Mesenchymal stem cell (in vitro differentiated cells and primary cell): ENCODE results near the gene NDST1.

Experiments used
- DNase-seq: peaks from one replicate; pipeline ENCODE4 v3.0.0-alpha.2; 2013
- H2AFZ ChIP-seq: one replicate; pipeline ENCODE4 v1.6.1; 2013; ENCODE audit warnings: low read depth, mild to moderate bottlenecking, control low read depth, inconsistent platforms, low read length, moderate library complexity
- H2AK5ac ChIP-seq: 2 replicates; pipeline ENCODE4 v1.6.1; 2013; ENCODE audit warnings: low read length, moderate library complexity, mild to moderate bottlenecking, inconsistent platforms; ENCODE audit not compliant: severe bottlenecking
- H2BK120ac ChIP-seq: one replicate; pipeline ENCODE4 v1.6.1; 2013; ENCODE audit warnings: low read depth, mild to moderate bottlenecking, inconsistent platforms, low read length, moderate library complexity
- H2BK12ac ChIP-seq, 2 experiments: one replicate each; pipeline ENCODE4 v1.6.1; 2013; ENCODE audit warnings: inconsistent platforms in 2 of 2, low read length in 2 of 2, mild to moderate bottlenecking in 2 of 2, moderate library complexity in 2 of 2, control low read depth in 1 of 2
- H2BK15ac ChIP-seq: one replicate; pipeline ENCODE4 v1.6.1; 2013; ENCODE audit warnings: mild to moderate bottlenecking, low read depth, inconsistent platforms; ENCODE audit not compliant: poor library complexity, severe bottlenecking
- H2BK5ac ChIP-seq: 2 replicates; pipeline ENCODE4 v1.6.1; 2013; ENCODE audit warnings: low read depth, mild to moderate bottlenecking, low read length, control low read depth, inconsistent platforms; ENCODE audit not compliant: poor library complexity, severe bottlenecking
- H3K14ac ChIP-seq, 2 experiments: one replicate each; pipeline ENCODE4 v1.6.1; 2013; ENCODE audit warnings: inconsistent platforms in 2 of 2, low read length in 2 of 2, control low read depth in 1 of 2, mild to moderate bottlenecking in 1 of 2, moderate library complexity in 1 of 2
- H3K18ac ChIP-seq, 2 experiments: one replicate each; pipeline ENCODE4 v1.6.1; 2013; ENCODE audit warnings: inconsistent platforms in 2 of 2, low read length in 2 of 2, control low read depth in 1 of 2, low read depth in 1 of 2, mild to moderate bottlenecking in 1 of 2
- H3K23ac ChIP-seq, 2 experiments: one replicate each; pipeline ENCODE4 v1.6.1; 2013; ENCODE audit warnings: inconsistent platforms in 2 of 2, low read length in 2 of 2, mild to moderate bottlenecking in 2 of 2, moderate library complexity in 2 of 2, control low read depth in 1 of 2
- H3K27ac ChIP-seq: 2 replicates; pipeline ENCODE4 v1.5.1; 2013; ENCODE audit warnings: mild to moderate bottlenecking, moderate library complexity, low read length, control low read depth, inconsistent platforms; ENCODE audit not compliant: poor library complexity, severe bottlenecking
- H3K27me3 ChIP-seq, 2 experiments: 2 replicates each; pipeline versions ENCODE4 v1.6.1 to v1.7.0; 2013; ENCODE audit warnings: low read length in 2 of 2, mild to moderate bottlenecking in 2 of 2, moderate library complexity in 2 of 2, control low read depth in 1 of 2, inconsistent platforms in 1 of 2; ENCODE audit not compliant: control insufficient read depth in 1 of 2, insufficient read depth in 1 of 2
- H3K36me3 ChIP-seq, 2 experiments: 2 replicates each; pipeline versions ENCODE4 v1.6.1 to v1.7.0; 2013; ENCODE audit warnings: low read length in 2 of 2, control low read depth in 1 of 2, inconsistent platforms in 1 of 2, low read depth in 1 of 2, mild to moderate bottlenecking in 1 of 2; ENCODE audit not compliant: insufficient read depth in 2 of 2, control insufficient read depth in 1 of 2
- H3K4ac ChIP-seq, 2 experiments: one replicate each; pipeline ENCODE4 v1.6.1; 2013; ENCODE audit warnings: inconsistent platforms in 2 of 2, low read length in 2 of 2, mild to moderate bottlenecking in 2 of 2, moderate library complexity in 2 of 2, control low read depth in 1 of 2, low read depth in 1 of 2
- H3K4me1 ChIP-seq: 2 replicates; pipeline ENCODE4 v1.6.1; 2013; ENCODE audit warnings: low read depth, low read length, control low read depth; ENCODE audit not compliant: control insufficient read depth, insufficient read depth
- H3K4me2 ChIP-seq: 2 replicates; pipeline ENCODE4 v1.6.1; 2013; ENCODE audit warnings: low read length, mild to moderate bottlenecking, inconsistent platforms; ENCODE audit not compliant: poor library complexity, severe bottlenecking
- H3K4me3 ChIP-seq, 2 experiments: 2 replicates each; pipeline versions ENCODE4 v1.5.1 to v1.7.0; 2013; ENCODE audit warnings: low read length in 2 of 2, mild to moderate bottlenecking in 2 of 2, control low read depth in 1 of 2, low read depth in 1 of 2; ENCODE audit not compliant: insufficient read depth in 1 of 2
- H3K79me1 ChIP-seq: replicated peaks from 2 replicates; pipeline ENCODE4 v1.6.1; 2013; ENCODE audit warnings: mild to moderate bottlenecking, control low read depth, low read length, inconsistent platforms; ENCODE audit not compliant: poor library complexity, severe bottlenecking
- H3K9ac ChIP-seq: 2 replicates; pipeline ENCODE4 v1.7.0; 2013; ENCODE audit warnings: mild to moderate bottlenecking, low read length, moderate library complexity
- H3K9me3 ChIP-seq: 2 replicates; pipeline ENCODE4 v1.7.0; 2013; ENCODE audit warnings: mild to moderate bottlenecking, low read length; ENCODE audit not compliant: control insufficient read depth
- H4K8ac ChIP-seq: one replicate; pipeline ENCODE4 v1.6.1; 2013; ENCODE audit warnings: inconsistent platforms, mild to moderate bottlenecking, low read length, moderate library complexity
- H4K91ac ChIP-seq: one replicate; pipeline ENCODE4 v1.6.1; 2013; ENCODE audit warnings: mild to moderate bottlenecking, low read length, inconsistent platforms
- WGBS: methylation state at CpG from one replicate; pipeline ENCODE4 v1.1.7; 2013; ENCODE audit warnings: mixed read lengths; 5-methylcytosine and 5-hydroxymethylcytosine counted together

The NDST1 gene

GRCh38 chr5:150579462-150580400, 71.8 kb downstream of the NDST1 start:
- Histone ChIP-seq H2AFZ (no peak overlapping the region), H2BK12ac (peak overlapping the region in 1 of 2 experiments; percentile 67), H3K36me3 (no peaks in the 10 kb centered on the region)

GRCh38 chr5:150580917-150581316, 73.0 kb downstream of the NDST1 start:
- Histone ChIP-seq H3K18ac (no peak overlapping the region), H2AK5ac (no peak overlapping the region), H2BK15ac (no peak overlapping the region), H3K4ac (no peak overlapping the region), H2BK12ac (no peak overlapping the region), H2BK120ac (no peak overlapping the region), H3K27me3 (peaks cover 0 to 78% of the 10 kb centered on the region in 2 experiments), H3K23ac (no peak overlapping the region), H3K4me2 (no peak overlapping the region), H3K9ac (no peak overlapping the region), H4K8ac (no peak overlapping the region), H3K4me1 (peaks cover 26% of the 10 kb centered on the region), H4K91ac (no peak overlapping the region), H3K27ac (no peak overlapping the region), H2BK5ac (no peak overlapping the region), H3K9me3 (no peaks in the 10 kb centered on the region), H2AFZ (no peak overlapping the region), H3K36me3 (no peaks in the 10 kb centered on the region), H3K4me3 (no peak overlapping the region), H3K14ac (no peak overlapping the region), H3K79me1 (no peaks in the 10 kb centered on the region)
- no peak for DNase-seq
- WGBS: 95% methylated on average over 2 of the region's 3 CpGs

More at GRCh38 chr5:150579462-150580400, 71.8 kb downstream of the NDST1 start:
- Histone ChIP-seq H3K4ac (no peak overlapping the region), H3K4me3 (no peak overlapping the region), H3K4me1 (peaks cover 26% of the 10 kb centered on the region), H2AK5ac (peak overlapping the region; percentile 38), H3K27me3 (peaks cover 0 to 66% of the 10 kb centered on the region in 2 experiments), H3K23ac (no peak overlapping the region), H4K8ac (no peak overlapping the region), H3K9ac (no peak overlapping the region), H2BK5ac (no peak overlapping the region), H3K18ac (peak overlapping the region; percentile 10 to 23), H2BK15ac (peak overlapping the region; percentile 75), H3K27ac (no peak overlapping the region), H3K9me3 (no peaks in the 10 kb centered on the region), H3K79me1 (no peaks in the 10 kb centered on the region), H2BK120ac (no peak overlapping the region), H3K4me2 (no peak overlapping the region), H3K14ac (no peak overlapping the region), H4K91ac (no peak overlapping the region)
- WGBS: 96% methylated on average over 11 of the region's 11 CpGs
- no peak for DNase-seq

- H3K9me3 ChIP-seq: no peaks in the 10 kb centered on the region
- no peaks in the 10 kb centered on the region for H3K79me1 ChIP-seq
- H3K27ac ChIP-seq: peak overlapping the region; percentile 52
- no peak overlapping the region for H3K4ac ChIP-seq
- H3K9ac ChIP-seq: no peak overlapping the region
- WGBS: 16% methylated on average over 11 of the region's 19 CpGs
- H3K14ac ChIP-seq: no peak overlapping the region
- peak overlapping the region; percentile 50 for H3K4me2 ChIP-seq
- H2BK12ac ChIP-seq: peak overlapping the region in 1 of 2 experiments; percentile 37
- peak; percentile 79 for DNase-seq
- no peak overlapping the region for H3K23ac ChIP-seq
- peaks cover 26% of the 10 kb centered on the region for H3K4me1 ChIP-seq
- H2BK5ac ChIP-seq: no peak overlapping the region
- no peak overlapping the region for H2BK120ac ChIP-seq
- no peaks in the 10 kb centered on the region for H3K36me3 ChIP-seq
- no peak overlapping the region for H3K4me3 ChIP-seq
- H2AK5ac ChIP-seq: peak overlapping the region; percentile 10
- no peak overlapping the region for H4K91ac ChIP-seq
- peak overlapping the region; percentile 83 for H2BK15ac ChIP-seq
- H3K18ac ChIP-seq: peak overlapping the region in 1 of 2 experiments; percentile 80
- H4K8ac ChIP-seq: no peak overlapping the region
- H2AFZ ChIP-seq: no peak overlapping the region
- peaks cover 0 to 81% of the 10 kb centered on the region in 2 experiments for H3K27me3 ChIP-seq
Observed at GRCh38 chr5:150582241-150583109, 74.5 kb downstream of the NDST1 start.
